ENCODE results near the gene PIGB.

PIGB gene

DNA sequence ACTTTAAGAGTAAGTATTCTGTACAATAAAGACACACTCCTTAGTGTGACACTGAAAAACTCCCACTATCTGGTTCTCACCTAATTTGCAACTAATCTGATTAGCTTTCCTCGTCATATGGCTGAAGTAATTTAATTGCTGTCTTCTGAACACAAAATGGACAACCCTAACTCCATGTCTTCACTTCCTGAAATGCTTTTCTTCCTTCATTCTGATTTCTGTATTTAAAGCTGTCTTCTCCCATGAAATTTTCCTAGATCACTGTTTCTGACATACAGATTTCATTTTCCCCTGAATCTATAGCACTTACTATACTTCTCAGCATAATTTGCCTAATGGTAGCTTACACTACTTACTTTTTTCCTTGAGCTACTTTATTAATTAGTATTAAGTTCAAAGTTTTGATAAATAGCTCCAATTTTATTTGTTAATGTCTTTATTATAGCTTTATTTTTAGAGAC, 82.8 kb downstream of the PIGB start:
- Histone ChIP-seq H3K36me3 (no peaks in the 10 kb centered on the region), H3K9me3 (no peaks in the 10 kb centered on the region), H3K4me3 (ENCODE audit: low read depth, low read length) (no peak overlapping the region), H3K27me3 (no peaks in the 10 kb centered on the region), H3K4me1 (peaks cover 11% of the 10 kb centered on the region)
- TF ChIP-seq, protein P1, sequence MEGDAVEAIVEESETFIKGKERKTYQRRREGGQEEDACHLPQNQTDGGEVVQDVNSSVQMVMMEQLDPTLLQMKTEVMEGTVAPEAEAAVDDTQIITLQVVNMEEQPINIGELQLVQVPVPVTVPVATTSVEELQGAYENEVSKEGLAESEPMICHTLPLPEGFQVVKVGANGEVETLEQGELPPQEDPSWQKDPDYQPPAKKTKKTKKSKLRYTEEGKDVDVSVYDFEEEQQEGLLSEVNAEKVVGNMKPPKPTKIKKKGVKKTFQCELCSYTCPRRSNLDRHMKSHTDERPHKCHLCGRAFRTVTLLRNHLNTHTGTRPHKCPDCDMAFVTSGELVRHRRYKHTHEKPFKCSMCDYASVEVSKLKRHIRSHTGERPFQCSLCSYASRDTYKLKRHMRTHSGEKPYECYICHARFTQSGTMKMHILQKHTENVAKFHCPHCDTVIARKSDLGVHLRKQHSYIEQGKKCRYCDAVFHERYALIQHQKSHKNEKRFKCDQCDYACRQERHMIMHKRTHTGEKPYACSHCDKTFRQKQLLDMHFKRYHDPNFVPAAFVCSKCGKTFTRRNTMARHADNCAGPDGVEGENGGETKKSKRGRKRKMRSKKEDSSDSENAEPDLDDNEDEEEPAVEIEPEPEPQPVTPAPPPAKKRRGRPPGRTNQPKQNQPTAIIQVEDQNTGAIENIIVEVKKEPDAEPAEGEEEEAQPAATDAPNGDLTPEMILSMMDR (IDR thresholded peaks at IDR 0.05; ENCODE audit: low read depth, low read length), result no peak
- DNase-seq, result no peak

GRCh38 chr15:55402707-55403106, 83.7 kb downstream of the PIGB start:
- H3K27me3 ChIP-seq, result no peaks in the 10 kb centered on the region
- H3K4me1 ChIP-seq, result peaks cover 11% of the 10 kb centered on the region
- H3K4me3 ChIP-seq (ENCODE audit: low read depth, low read length), result no peak overlapping the region
- H3K9me3 ChIP-seq, result no peaks in the 10 kb centered on the region
- TF ChIP-seq, protein P1 (IDR thresholded peaks at IDR 0.05; ENCODE audit: low read depth, low read length), result no peak
- H3K36me3 ChIP-seq, result no peaks in the 10 kb centered on the region
- DNase-seq, result no peak

GRCh38 chr15:55403531-55403930, 84.5 kb downstream of the PIGB start:
- Histone ChIP-seq H3K36me3 (no peaks in the 10 kb centered on the region), H3K27me3 (no peaks in the 10 kb centered on the region), H3K4me1 (peaks cover 11% of the 10 kb centered on the region), H3K9me3 (no peaks in the 10 kb centered on the region), H3K4me3 (ENCODE audit: low read depth, low read length) (no peak overlapping the region)
- TF ChIP-seq, protein P1 (IDR thresholded peaks at IDR 0.05; ENCODE audit: low read depth, low read length), result no peak
- no peak for DNase-seq

Measured in BE2C (cell line).